Right ventricle myocardium superior (tissue), 1 donor: Measurements from ENCODE around the gene TNP1. TPM values are rescaled to one million over a fixed set of nuclear protein-coding genes. Genes with fewer than 3 reads are reported as not detected.

Experiments
- ATAC-seq: fragments of 200-7000 bp; cut with Tn5 transposase; one replicate; pipeline ENCODE4 v1.9.1; 2020; ENCODE audit warnings: mild to moderate bottlenecking; ENCODE audit not compliant: poor library complexity
- DNase-seq: peaks from one replicate; pipeline ENCODE4 v3.0.0-alpha.2; 2020
- intact Hi-C: fragments of 100-400 bp; cut with DNase I; formaldehyde crosslinking; loops from one replicate; pipeline ENCODE4 v1.11.2; 2022
- total RNA-seq: library from RNA; stranded (reverse); fragmentation: NEBNext Ultra II Directional; extraction: Animal tissue kit (Norgen Biotek cat#: 25700); gene quantifications from one replicate; pipeline ENCODE4 v1.2.1, GENCODE V29; 2021
- donor health status: DM: no; HTN: yes; CAD: no; lungs with severe emphysema.

TNP1 gene
- total RNA-seq, 1 donor from 2014 or later, result not detected

- intact Hi-C loops, result no loop called here
- DNase-seq, result no peak
- ATAC-seq, result no peak
Measured at GRCh38 chr2:216855079-216855478, 4.8 kb downstream of the TNP1 start.

- no peak for ATAC-seq
- intact Hi-C loops, result no loop called here
Measured at GRCh38 chr2:216851486-216852090, 8.3 kb downstream of the TNP1 start.

GRCh38 chr2:216850665-216851322 lies 9.1 kb downstream of the TNP1 start:
- no peak for ATAC-seq
- DNase-seq, result no peak
- intact Hi-C loops, result no loop called here

More at GRCh38 chr2:216851486-216852090, 8.3 kb downstream of the TNP1 start:
- no peak for DNase-seq

- intact Hi-C loops, result loop anchor here (10.0 kb wide), 1 partner anchor 145 kb away; no protein-coding TSS in a partner anchor
- DNase-seq (peak; percentile 79), ATAC-seq (peak; percentile 92)
Measured at GRCh38 chr2:216849987-216850386, 9.9 kb downstream of the TNP1 start.

- no peak for ATAC-seq
- intact Hi-C loops, result loop anchor here (10.0 kb wide), 1 partner anchor 141 kb away; no protein-coding TSS in a partner anchor
- DNase-seq, result no peak
Measured at GRCh38 chr2:216845426-216845825, 14.4 kb downstream of the TNP1 start.

GRCh38 chr2:216842636-216843035 lies 17.2 kb downstream of the TNP1 start:
- DNase-seq, result peak; percentile 78
- ATAC-seq, result peak; percentile 80

GRCh38 chr2:216839688-216840087 lies 20.2 kb downstream of the TNP1 start:
- intact Hi-C loops, result loop anchor here (10.0 kb wide), 1 partner anchor 135 kb away; no protein-coding TSS in a partner anchor
- DNase-seq (no peak), ATAC-seq (no peak)

More at GRCh38 chr2:216842636-216843035, 17.2 kb downstream of the TNP1 start:
- intact Hi-C loops, result loop anchor here (10.0 kb wide), 1 partner anchor 138 kb away; no protein-coding TSS in a partner anchor

GRCh38 chr2:216838151-216838550 lies 21.7 kb downstream of the TNP1 start:
- ATAC-seq (peak; percentile 44), DNase-seq (peak; percentile 45)
- intact Hi-C loops, result no loop called here

GRCh38 chr2:216837740-216838139 lies 22.1 kb downstream of the TNP1 start:
- intact Hi-C loops, result no loop called here
- no peak for ATAC-seq

GRCh38 chr2:216833061-216833460 lies 26.8 kb downstream of the TNP1 start:
- ATAC-seq, result peak; percentile 10
- DNase-seq, result peak; percentile 62
- intact Hi-C loops, result no loop called here

More at GRCh38 chr2:216837740-216838139, 22.1 kb downstream of the TNP1 start:
- DNase-seq, result no peak

- intact Hi-C loops, result no loop called here
- ATAC-seq (no peak), DNase-seq (no peak)
Measured at GRCh38 chr2:216830346-216830745, 29.5 kb downstream of the TNP1 start.

- DNase-seq, result peak; percentile 89
Measured at GRCh38 chr2:216829533-216829932, 30.3 kb downstream of the TNP1 start.

GRCh38 chr2:216827073-216827720 lies 32.7 kb downstream of the TNP1 start:
- ATAC-seq (no peak), DNase-seq (no peak)
- intact Hi-C loops, result no loop called here

More at GRCh38 chr2:216829533-216829932, 30.3 kb downstream of the TNP1 start:
- ATAC-seq, result peak; percentile 96
- intact Hi-C loops, result no loop called here

- DNase-seq (no peak), ATAC-seq (no peak)
- intact Hi-C loops, result no loop called here
Measured at GRCh38 chr2:216822470-216822869, 37.4 kb downstream of the TNP1 start.

GRCh38 chr2:216820709-216821108 lies 39.2 kb downstream of the TNP1 start:
- no peak for ATAC-seq
- no peak for DNase-seq
- intact Hi-C loops, result no loop called here

GRCh38 chr2:216819766-216820165 lies 40.1 kb downstream of the TNP1 start:
- ATAC-seq (no peak), DNase-seq (no peak)
- intact Hi-C loops, result no loop called here

GRCh38 chr2:216819055-216819454 lies 40.8 kb downstream of the TNP1 start:
- DNase-seq (no peak), ATAC-seq (no peak)
- intact Hi-C loops, result no loop called here

GRCh38 chr2:216810399-216811160 lies 49.3 kb downstream of the TNP1 start:
- no peak for DNase-seq
- no peak for ATAC-seq
- intact Hi-C loops, result no loop called here
